ENCODE measurements around the gene ACTR1A.

The ACTR1A gene

GRCh38 chr10:102534333-102534732, 31.8 kb upstream of the ACTR1A start:
- TF ChIP-seq CTCF (IDR thresholded peaks at IDR 0.05; ENCODE audit: low read depth, low read length): no peak
- DNase-seq (ENCODE audit: low read depth in 2 of 2): no peak
- H3K4me3 ChIP-seq (replicated peaks in 1 of 2; ENCODE audit: low read depth in 2 of 2, low read length in 2 of 2): no peak overlapping the region

DNA sequence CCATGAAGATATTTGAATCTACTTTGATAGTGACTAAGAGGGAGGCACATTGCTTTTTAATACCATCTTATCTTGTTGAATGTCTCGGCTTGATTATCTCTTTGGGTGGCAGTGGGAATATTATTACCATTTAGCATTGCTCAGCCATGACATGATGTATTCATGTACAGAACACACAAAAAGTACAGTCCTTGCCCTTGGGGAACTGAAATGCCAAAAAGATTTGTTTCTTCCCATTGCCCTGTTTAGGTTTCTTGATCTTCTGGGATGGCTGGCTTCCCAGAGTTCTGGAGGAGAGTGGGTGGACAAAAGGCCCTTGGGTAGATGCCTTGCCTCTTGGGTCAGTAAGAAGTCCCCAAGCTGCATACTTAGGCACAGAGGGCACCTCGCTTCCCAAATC, 25.0 kb upstream of the ACTR1A start:
- DNase-seq (ENCODE audit: low read depth in 2 of 2): no peak
- H3K4me3 ChIP-seq (replicated peaks in 1 of 2; ENCODE audit: low read depth in 2 of 2, low read length in 2 of 2): no peak overlapping the region
- TF ChIP-seq CTCF (IDR thresholded peaks at IDR 0.05; ENCODE audit: low read depth, low read length): no peak

DNA sequence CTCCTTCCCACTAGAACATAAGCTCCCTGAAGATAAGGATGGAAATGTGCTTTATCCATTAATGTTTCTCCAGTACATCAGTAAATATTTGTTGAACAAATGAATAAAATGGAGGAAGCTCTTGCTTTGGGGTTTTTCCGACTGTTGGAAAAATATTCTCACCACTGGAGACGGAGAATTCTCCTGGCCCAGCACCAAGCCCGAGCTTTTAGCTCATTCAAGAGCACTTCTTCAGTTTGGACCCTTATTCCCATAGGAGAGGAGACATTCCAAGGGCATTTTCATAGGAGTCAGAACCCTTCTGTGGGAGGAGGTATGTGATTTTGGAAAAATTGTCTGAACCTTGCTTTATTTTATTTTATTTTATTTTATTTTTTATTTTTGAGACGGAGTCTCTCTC, 22.2 kb upstream of the ACTR1A start:
- no peak for TF ChIP-seq CTCF (IDR thresholded peaks at IDR 0.05; ENCODE audit: low read depth, low read length)
- no peak for DNase-seq (ENCODE audit: low read depth in 2 of 2)
- H3K4me3 ChIP-seq (replicated peaks in 1 of 2; ENCODE audit: low read depth in 2 of 2, low read length in 2 of 2): no peak overlapping the region

GRCh38 chr10:102523250-102524029, 20.9 kb upstream of the ACTR1A start:
- peak; percentile 69 to 87 for DNase-seq (ENCODE audit: low read depth in 2 of 2)
- no peak overlapping the region for H3K4me3 ChIP-seq (replicated peaks in 1 of 2; ENCODE audit: low read depth in 2 of 2, low read length in 2 of 2)
- no peak for TF ChIP-seq CTCF (IDR thresholded peaks at IDR 0.05; ENCODE audit: low read depth, low read length)

DNA sequence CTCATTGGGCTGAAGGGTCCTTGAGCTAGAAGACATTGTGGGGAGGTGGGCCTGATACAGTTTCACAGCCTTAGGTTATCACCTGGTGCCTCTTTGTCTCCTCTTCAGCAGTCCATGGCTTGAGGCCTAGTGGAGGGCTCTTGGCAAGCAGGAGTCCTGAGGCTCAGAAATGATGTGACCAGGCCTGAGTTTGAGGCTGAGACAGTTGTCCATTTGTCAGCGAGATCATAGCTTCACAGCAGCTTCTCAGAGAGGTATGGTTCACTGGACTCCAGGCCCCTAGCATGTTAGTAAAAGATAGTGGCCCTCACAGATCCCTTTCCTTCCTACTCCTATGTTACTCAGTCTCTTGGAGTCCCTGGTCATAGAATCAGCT, 20.4 kb upstream of the ACTR1A start:
- no peak for DNase-seq (ENCODE audit: low read depth in 2 of 2)
- no peak for TF ChIP-seq CTCF (IDR thresholded peaks at IDR 0.05; ENCODE audit: low read depth, low read length)
- H3K4me3 ChIP-seq (replicated peaks in 1 of 2; ENCODE audit: low read depth in 2 of 2, low read length in 2 of 2): no peak overlapping the region

DNA sequence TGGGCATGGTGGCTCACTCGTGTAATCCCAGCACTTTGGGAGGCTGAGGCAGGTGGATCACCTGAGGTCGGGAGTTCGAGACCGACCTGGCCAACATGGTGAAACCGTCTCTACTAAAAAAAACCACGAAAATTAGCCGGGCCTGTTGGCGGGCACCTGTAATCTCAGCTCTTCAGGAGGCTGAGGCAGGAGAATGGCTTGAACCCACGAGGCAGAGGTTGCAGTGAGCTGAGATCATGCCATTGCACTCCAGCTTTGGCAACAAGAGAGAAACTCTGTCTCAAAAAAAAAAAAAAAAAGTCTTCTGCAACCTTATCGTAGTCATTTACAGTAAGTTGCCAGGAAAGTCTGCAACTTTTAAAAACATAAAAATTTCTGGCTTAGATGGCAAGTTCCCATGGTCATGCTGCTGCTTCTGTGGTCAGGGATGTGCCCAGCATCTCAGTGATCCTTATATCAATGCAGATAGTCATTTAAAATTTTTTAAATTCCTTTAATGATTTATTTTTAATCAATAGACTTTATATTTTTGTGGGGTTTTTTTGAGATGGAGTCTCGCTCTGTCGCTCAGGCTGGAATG, 16.8 kb upstream of the ACTR1A start:
- DNase-seq (ENCODE audit: low read depth in 2 of 2): peak in 1 of 2 donors; percentile 43
- no peak overlapping the region for H3K4me3 ChIP-seq (replicated peaks in 1 of 2; ENCODE audit: low read depth in 2 of 2, low read length in 2 of 2)
- TF ChIP-seq CTCF (IDR thresholded peaks at IDR 0.05; ENCODE audit: low read depth, low read length): no peak
